ENCODE results near the gene HNRNPA1. TPM values are rescaled to one million over a fixed set of nuclear protein-coding genes. Genes with fewer than 3 reads are reported as not detected.

Gene HNRNPA1
- total and polyA plus RNA-seq, 9 of the 15 experiments (the other 6 are each of a cell fraction or from before 2014, with no cell fraction given) = 1,166 to 2,703 (median 1,815) TPM

- no peak; the same call in 1 of the 2 replicates for TF ChIP-seq MTA1 (IDR thresholded peaks at IDR 0.05; ENCODE audit: borderline replicate concordance)
- TF ChIP-seq MLX (CRISPR knock-in tag; conservative IDR thresholded peaks at IDR 0.05) = 0 out of 4 replicates have a peak, but pooled peaks of 1 of the 2 experiments have one; percentile 23
- TF ChIP-seq ZNF184 (CRISPR knock-in tag; IDR thresholded peaks at IDR 0.05) = no peak
- TF ChIP-seq ZNF507 (tag; conservative IDR thresholded peaks at IDR 0.05) = no peak
- TF ChIP-seq SPI1 (IDR thresholded peaks at IDR 0.05; ENCODE audit: borderline replicate concordance, low read depth, low read length) = peak; percentile 25; the same call in 1 of the 2 replicates
- no peak; a peak in 1 of 4 replicates for TF ChIP-seq ARNT (IDR thresholded peaks at IDR 0.05)
- TF ChIP-seq NFYB (IDR thresholded peaks at IDR 0.05; ENCODE audit: extremely low read depth, insufficient read length) = no peak
- no peak for TF ChIP-seq ETS2 (tag; IDR thresholded peaks at IDR 0.05; ENCODE audit: borderline replicate concordance, poor library complexity, severe bottlenecking)
- no peak for TF ChIP-seq SNAPC5 (CRISPR knock-in tag; IDR thresholded peaks at IDR 0.05)
- no peak for TF ChIP-seq ZNF780A (CRISPR knock-in tag; IDR thresholded peaks at IDR 0.05)
- no peak for TF ChIP-seq USF2 (CRISPR knock-in tag; IDR thresholded peaks at IDR 0.05)
- TF ChIP-seq ARID2 (IDR thresholded peaks at IDR 0.05) = 0 out of 2 replicates have a peak, but pooled peaks have one; percentile 2
- no peak for TF ChIP-seq TSHZ1 (CRISPR knock-in tag; IDR thresholded peaks at IDR 0.05)
- no peak for TF ChIP-seq ZZZ3 (IDR thresholded peaks at IDR 0.05)
- TF ChIP-seq HOMEZ (CRISPR knock-in tag; IDR thresholded peaks at IDR 0.05) = no peak
- TF ChIP-seq CSDE1 (IDR thresholded peaks at IDR 0.05) = no peak
- TF ChIP-seq NKRF (IDR thresholded peaks at IDR 0.05; ENCODE audit: borderline replicate concordance) = 0 out of 2 replicates have a peak, but pooled peaks have one; percentile 16
- no peak for TF ChIP-seq CBX1 (IDR thresholded peaks at IDR 0.05; ENCODE audit: low read depth)
These were observed 5.8 kb downstream of the HNRNPA1 start (continued) for GRCh38 chr12:54286042-54287030.

All from K562 (cell line).